PFSK-1 (cell line): ENCODE measurements around the gene ATP5PO.

ENCODE experiments used
- FOXP2 ChIP-seq: optimal IDR thresholded peaks from 2 replicates; pipeline ENCODE3; 2011; ENCODE audit warnings: borderline replicate concordance, control low read depth, inconsistent platforms; ENCODE audit not compliant: insufficient read depth; ENCODE audit errors: extremely low read length, extremely low read depth
- POLR2AphosphoS5 ChIP-seq: IDR thresholded peaks from 2 replicates; pipeline ENCODE4 v1.6.1; 2012; ENCODE audit warnings: low read depth, mild to moderate bottlenecking, control low read depth, low read length, moderate library complexity
- SIN3A ChIP-seq: IDR thresholded peaks from 2 replicates; pipeline ENCODE4 v1.6.1; 2012; ENCODE audit warnings: mild to moderate bottlenecking, low read length, moderate library complexity, borderline replicate concordance; ENCODE audit not compliant: insufficient read depth
- TAF1 ChIP-seq: IDR thresholded peaks from 2 replicates; pipeline ENCODE4 v1.6.1; 2012; ENCODE audit warnings: low read length, control low read depth, borderline replicate concordance; ENCODE audit not compliant: insufficient read depth
- TF ChIP-seq, protein P1 (sequence below), 2 experiments: IDR thresholded peaks; 2 replicates each; pipeline versions ENCODE4 v1.6.1 to v1.8.0; 2011 to 2012; ENCODE audit warnings: low read depth in 2 of 2, low read length in 2 of 2, control low read depth in 1 of 2, inconsistent platforms in 1 of 2, mild to moderate bottlenecking in 1 of 2, moderate library complexity in 1 of 2; ENCODE audit not compliant: insufficient read depth in 1 of 2

DNA sequence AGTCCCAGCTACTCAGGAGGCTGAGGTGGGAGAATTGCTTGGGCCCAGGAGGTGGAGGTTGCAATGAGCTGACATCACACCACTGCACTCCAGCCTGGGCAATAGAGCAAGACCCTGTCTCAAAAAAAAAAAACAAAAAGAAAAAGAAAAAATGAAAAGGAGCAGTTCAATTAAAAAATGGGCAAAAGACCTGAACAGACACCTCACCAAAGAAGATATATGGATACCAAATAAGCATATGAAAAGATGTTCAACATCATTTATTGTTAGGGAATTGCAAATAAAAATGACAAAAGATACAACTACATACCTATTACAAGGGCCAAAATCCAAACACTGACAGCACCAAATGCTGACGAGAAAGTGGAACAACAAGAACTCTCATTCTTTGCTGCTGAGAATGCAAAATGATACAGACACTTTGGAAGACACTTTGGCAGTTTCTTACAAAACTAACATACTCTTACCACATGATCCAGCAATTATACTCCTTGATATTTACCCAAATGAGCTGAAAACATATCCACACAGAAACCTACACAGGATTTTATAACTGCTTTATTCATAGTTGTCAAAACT lies 28.7 kb upstream of the ATP5PO start:
- no peak for TF ChIP-seq POLR2AphosphoS5
- TF ChIP-seq SIN3A: no peak
- no peak for TF ChIP-seq TAF1
- TF ChIP-seq, protein P1, sequence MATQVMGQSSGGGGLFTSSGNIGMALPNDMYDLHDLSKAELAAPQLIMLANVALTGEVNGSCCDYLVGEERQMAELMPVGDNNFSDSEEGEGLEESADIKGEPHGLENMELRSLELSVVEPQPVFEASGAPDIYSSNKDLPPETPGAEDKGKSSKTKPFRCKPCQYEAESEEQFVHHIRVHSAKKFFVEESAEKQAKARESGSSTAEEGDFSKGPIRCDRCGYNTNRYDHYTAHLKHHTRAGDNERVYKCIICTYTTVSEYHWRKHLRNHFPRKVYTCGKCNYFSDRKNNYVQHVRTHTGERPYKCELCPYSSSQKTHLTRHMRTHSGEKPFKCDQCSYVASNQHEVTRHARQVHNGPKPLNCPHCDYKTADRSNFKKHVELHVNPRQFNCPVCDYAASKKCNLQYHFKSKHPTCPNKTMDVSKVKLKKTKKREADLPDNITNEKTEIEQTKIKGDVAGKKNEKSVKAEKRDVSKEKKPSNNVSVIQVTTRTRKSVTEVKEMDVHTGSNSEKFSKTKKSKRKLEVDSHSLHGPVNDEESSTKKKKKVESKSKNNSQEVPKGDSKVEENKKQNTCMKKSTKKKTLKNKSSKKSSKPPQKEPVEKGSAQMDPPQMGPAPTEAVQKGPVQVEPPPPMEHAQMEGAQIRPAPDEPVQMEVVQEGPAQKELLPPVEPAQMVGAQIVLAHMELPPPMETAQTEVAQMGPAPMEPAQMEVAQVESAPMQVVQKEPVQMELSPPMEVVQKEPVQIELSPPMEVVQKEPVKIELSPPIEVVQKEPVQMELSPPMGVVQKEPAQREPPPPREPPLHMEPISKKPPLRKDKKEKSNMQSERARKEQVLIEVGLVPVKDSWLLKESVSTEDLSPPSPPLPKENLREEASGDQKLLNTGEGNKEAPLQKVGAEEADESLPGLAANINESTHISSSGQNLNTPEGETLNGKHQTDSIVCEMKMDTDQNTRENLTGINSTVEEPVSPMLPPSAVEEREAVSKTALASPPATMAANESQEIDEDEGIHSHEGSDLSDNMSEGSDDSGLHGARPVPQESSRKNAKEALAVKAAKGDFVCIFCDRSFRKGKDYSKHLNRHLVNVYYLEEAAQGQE (IDR thresholded peaks at IDR 0.05; ENCODE audit: insufficient read depth in 1 of 2, low read depth in 2 of 2, low read length in 2 of 2): no peak
- no peak for TF ChIP-seq FOXP2
